Measurements from ENCODE around the gene PTPRK. TPM values are rescaled to one million over a fixed set of nuclear protein-coding genes. Genes with fewer than 3 reads are reported as not detected.

Gene PTPRK
- total RNA-seq, 1 experiment from 2014 or later, result 94.4 TPM

GRCh38 chr6:128525406-128525805 is 5.0 kb upstream of the PTPRK start:
- TF ChIP-seq, protein P1, sequence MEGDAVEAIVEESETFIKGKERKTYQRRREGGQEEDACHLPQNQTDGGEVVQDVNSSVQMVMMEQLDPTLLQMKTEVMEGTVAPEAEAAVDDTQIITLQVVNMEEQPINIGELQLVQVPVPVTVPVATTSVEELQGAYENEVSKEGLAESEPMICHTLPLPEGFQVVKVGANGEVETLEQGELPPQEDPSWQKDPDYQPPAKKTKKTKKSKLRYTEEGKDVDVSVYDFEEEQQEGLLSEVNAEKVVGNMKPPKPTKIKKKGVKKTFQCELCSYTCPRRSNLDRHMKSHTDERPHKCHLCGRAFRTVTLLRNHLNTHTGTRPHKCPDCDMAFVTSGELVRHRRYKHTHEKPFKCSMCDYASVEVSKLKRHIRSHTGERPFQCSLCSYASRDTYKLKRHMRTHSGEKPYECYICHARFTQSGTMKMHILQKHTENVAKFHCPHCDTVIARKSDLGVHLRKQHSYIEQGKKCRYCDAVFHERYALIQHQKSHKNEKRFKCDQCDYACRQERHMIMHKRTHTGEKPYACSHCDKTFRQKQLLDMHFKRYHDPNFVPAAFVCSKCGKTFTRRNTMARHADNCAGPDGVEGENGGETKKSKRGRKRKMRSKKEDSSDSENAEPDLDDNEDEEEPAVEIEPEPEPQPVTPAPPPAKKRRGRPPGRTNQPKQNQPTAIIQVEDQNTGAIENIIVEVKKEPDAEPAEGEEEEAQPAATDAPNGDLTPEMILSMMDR (IDR thresholded peaks at IDR 0.05; ENCODE audit: insufficient read depth in 1 of 2, low read depth in 1 of 2, low read length in 1 of 2, severe bottlenecking in 1 of 2, unreplicated experiment in 1 of 2), result no peak
- Histone ChIP-seq H3K4me1 (0 out of 2 replicates have a peak, but pooled peaks cover 4% of the 10 kb centered on the region), H3K4me3 (ENCODE audit: low read depth, low read length) (no peak overlapping the region), H3K36me3 (ENCODE audit: control insufficient read depth, insufficient read depth, low read length) (no peaks in the 10 kb centered on the region), H3K9me3 (no peaks in the 10 kb centered on the region), H3K27me3 (replicated peaks; ENCODE audit: control insufficient read depth, insufficient read depth, low read length) (no peaks in the 10 kb centered on the region)
- no peaks in the 10 kb centered on the region for H3K27me3 Mint-ChIP-seq (ENCODE audit: insufficient read depth, unreplicated experiment)
- ChIA-PET POLR2A (no interaction called here), CTCF (no interaction called here)
- no peaks in the 10 kb centered on the region for H3K9me3 Mint-ChIP-seq (ENCODE audit: unreplicated experiment)
- no peak for DNase-seq
- no peak overlapping the region for H3K27ac Mint-ChIP-seq (ENCODE audit: unreplicated experiment)
- H3K36me3 Mint-ChIP-seq (ENCODE audit: insufficient read depth, unreplicated experiment), result peaks cover 3% of the 10 kb centered on the region
- H3K4me1 Mint-ChIP-seq (ENCODE audit: low read depth, unreplicated experiment), result peaks cover 13% of the 10 kb centered on the region
- no TSS peak for BruUV-seq (replicated peaks)
- no peak overlapping the region for H3K4me3 Mint-ChIP-seq (ENCODE audit: unreplicated experiment)
- intact Hi-C loops (cut with micrococcal nuclease; ENCODE audit: unreplicated experiment), result loop anchor here (10.0 kb wide), 1 partner anchor 209 kb away; no protein-coding TSS in a partner anchor

DNA sequence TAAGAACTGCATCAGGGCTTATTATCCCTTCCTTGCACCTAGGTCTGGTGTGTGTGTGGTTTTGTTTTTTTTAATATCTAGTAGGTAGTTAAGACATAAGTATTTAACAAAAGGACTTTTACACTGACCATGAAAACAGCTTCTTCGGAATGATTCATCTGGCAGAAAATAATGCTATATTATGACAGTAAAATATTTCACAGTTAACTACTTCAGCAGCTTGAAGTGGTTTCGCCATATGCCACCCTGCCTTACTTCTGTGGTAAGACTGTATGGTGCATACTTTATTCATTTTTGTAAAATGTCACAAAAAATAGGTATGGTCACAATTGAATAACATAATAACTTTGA is 858 bp upstream of the PTPRK start:
- no peaks in the 10 kb centered on the region for H3K27me3 ChIP-seq (replicated peaks; ENCODE audit: control insufficient read depth, insufficient read depth, low read length)
- Mint-ChIP-seq H3K4me1 (ENCODE audit: low read depth, unreplicated experiment) (peaks cover 14% of the 10 kb centered on the region), H3K4me3 (ENCODE audit: unreplicated experiment) (peak overlapping the region; percentile 92), H3K9me3 (ENCODE audit: unreplicated experiment) (no peaks in the 10 kb centered on the region), H3K36me3 (ENCODE audit: insufficient read depth, unreplicated experiment) (peaks cover 15% of the 10 kb centered on the region), H3K27me3 (ENCODE audit: insufficient read depth, unreplicated experiment) (no peaks in the 10 kb centered on the region), H3K27ac (ENCODE audit: unreplicated experiment) (peak overlapping the region; percentile 99)
- ChIA-PET CTCF (interaction anchor here (0.6 kb wide), 1 partner anchor 807 kb away, joined by 3 read pairs; no protein-coding TSS in a partner anchor), POLR2A (interaction anchor here (2.7 kb wide), 1 partner anchor 15 kb away, joined by 12 read pairs; no protein-coding TSS in a partner anchor)
- H3K4me1 ChIP-seq, result peaks cover 8% of the 10 kb centered on the region
- no TSS peak for BruUV-seq (replicated peaks)
- no peak for DNase-seq
- intact Hi-C loops (cut with micrococcal nuclease; ENCODE audit: unreplicated experiment), result loop anchor here (2.0 to 10.0 kb wide), 4 partner anchors 51 to 666 kb away; no protein-coding TSS in a partner anchor
- no peaks in the 10 kb centered on the region for H3K9me3 ChIP-seq
- H3K36me3 ChIP-seq (ENCODE audit: control insufficient read depth, insufficient read depth, low read length), result no peaks in the 10 kb centered on the region
- H3K4me3 ChIP-seq (ENCODE audit: low read depth, low read length), result peak overlapping the region; percentile 66
- TF ChIP-seq, protein P1 (IDR thresholded peaks at IDR 0.05; ENCODE audit: insufficient read depth in 1 of 2, low read depth in 1 of 2, low read length in 1 of 2, severe bottlenecking in 1 of 2, unreplicated experiment in 1 of 2), result no peak

- peak in 1 of 2 experiments; percentile 46 for DNase-seq
- no peaks in the 10 kb centered on the region for H3K27me3 Mint-ChIP-seq (ENCODE audit: insufficient read depth, unreplicated experiment)
- peaks cover 19% of the 10 kb centered on the region for H3K36me3 Mint-ChIP-seq (ENCODE audit: insufficient read depth, unreplicated experiment)
- Histone ChIP-seq H3K9me3 (no peaks in the 10 kb centered on the region), H3K4me1 (peaks cover 9% of the 10 kb centered on the region), H3K4me3 (ENCODE audit: low read depth, low read length) (peak overlapping the region; percentile 84), H3K36me3 (ENCODE audit: control insufficient read depth, insufficient read depth, low read length) (no peaks in the 10 kb centered on the region), H3K27me3 (replicated peaks; ENCODE audit: control insufficient read depth, insufficient read depth, low read length) (no peaks in the 10 kb centered on the region)
- H3K4me1 Mint-ChIP-seq (ENCODE audit: low read depth, unreplicated experiment), result peaks cover 25% of the 10 kb centered on the region
- H3K9me3 Mint-ChIP-seq (ENCODE audit: unreplicated experiment), result no peaks in the 10 kb centered on the region
- peak overlapping the region; percentile 99 for H3K27ac Mint-ChIP-seq (ENCODE audit: unreplicated experiment)
- TF ChIP-seq, protein P1 (IDR thresholded peaks at IDR 0.05; ENCODE audit: insufficient read depth in 1 of 2, low read depth in 1 of 2, low read length in 1 of 2, severe bottlenecking in 1 of 2, unreplicated experiment in 1 of 2), result no peak
- intact Hi-C loops (cut with micrococcal nuclease; ENCODE audit: unreplicated experiment), result loop anchor here (1.0 to 10.0 kb wide), 12 partner anchors 13 to 665 kb away; no protein-coding TSS in a partner anchor
- BruUV-seq (replicated peaks), result no TSS peak
- CTCF ChIA-PET, result interaction anchor here (0.6 to 1.4 kb wide), 7 partner anchors 12 to 357 kb away, joined by 3 to 6 read pairs (median 3); no protein-coding TSS in a partner anchor
- POLR2A ChIA-PET, result interaction anchor here (0.6 to 2.7 kb wide), 8 partner anchors 12 to 1028 kb away, joined by 3 to 12 read pairs (median 4); no protein-coding TSS in a partner anchor
- H3K4me3 Mint-ChIP-seq (ENCODE audit: unreplicated experiment), result peak overlapping the region; percentile 92
Observed at GRCh38 chr6:128519931-128520435, 416 bp downstream of the PTPRK start.

Data from Caco-2 (cell line).